ENCODE results near the gene OR5D13.

DNA sequence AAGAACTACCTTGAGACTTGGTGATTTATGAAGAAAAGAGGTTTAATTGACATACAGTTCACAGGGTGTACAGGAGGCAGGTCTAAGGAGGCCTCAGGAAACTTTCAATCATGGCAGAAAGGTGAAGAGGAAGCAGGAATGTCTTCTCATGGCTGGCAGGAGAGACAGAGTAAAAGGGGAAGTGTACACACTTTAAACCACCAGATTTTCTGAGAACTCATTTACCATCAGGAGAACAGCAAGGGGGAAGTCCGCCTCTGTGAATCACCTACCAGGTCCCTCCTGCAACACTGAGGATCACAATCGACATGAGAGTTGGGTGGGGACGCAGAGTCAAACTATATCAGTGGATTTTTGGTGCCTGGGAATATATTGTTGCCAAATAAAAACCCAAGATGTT, 40.3 kb upstream of the OR5D13 start:
- TF ChIP-seq SPI1 (IDR thresholded peaks at IDR 0.05; ENCODE audit: low read depth, low read length) (peak; percentile 76), POLR2AphosphoS5 (IDR thresholded peaks at IDR 0.05; ENCODE audit: low read depth, low read length) (no peak)

Measured in GM12891 (cell line).